Measurements from ENCODE around the gene ANKFY1. TPM values are rescaled to one million over a fixed set of nuclear protein-coding genes. Genes with fewer than 3 reads are reported as not detected.

The ANKFY1 gene
- total and polyA plus RNA-seq, 2 donors (not counting 3 experiments of a cell fraction or from before 2014, with no cell fraction given), result 30.6 to 51.1 TPM

DNA sequence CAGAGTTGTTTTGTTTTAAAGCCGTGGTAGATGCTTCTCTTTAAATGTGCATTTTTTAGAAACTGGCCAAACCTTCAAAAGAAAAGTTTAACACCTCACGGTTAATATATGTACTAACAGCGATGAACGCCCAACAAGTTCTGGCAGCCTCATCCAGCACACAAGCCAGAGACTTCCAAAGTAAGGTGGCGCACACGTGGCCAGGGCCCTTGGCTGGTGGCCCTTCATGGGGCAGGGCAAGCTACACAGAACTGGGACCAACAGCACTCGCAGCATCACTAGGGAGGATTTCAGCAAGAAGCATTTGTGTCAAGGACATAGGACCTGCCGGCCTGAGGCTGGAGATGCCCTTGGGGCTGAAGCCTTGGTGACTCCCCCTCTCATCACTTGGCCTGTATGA lies 97.4 kb downstream of the ANKFY1 start:
- no peaks in the 10 kb centered on the region for H4K20me1 ChIP-seq (replicated peaks; ENCODE audit: control insufficient read depth, extremely low read depth, insufficient read depth, low read length)
- ChIA-PET POLR2A (no interaction called here), CTCF (interaction anchor here (0.7 to 1.2 kb wide), 2 partner anchors 34 to 85 kb away, joined by 5 read pairs; no protein-coding TSS in a partner anchor)
- H3K79me2 ChIP-seq (ENCODE audit: control insufficient read depth, insufficient read depth, low read length), result no peaks in the 10 kb centered on the region
- intact Hi-C loops (cut with micrococcal nuclease) (no loop called here), dilution Hi-C loops (cut with MboI; ENCODE audit: extremely low pct_ligation_motif_present, low sequenced_read_pairs) (no loop called here)
- DNase-seq (ENCODE audit: low read depth, low spot score) (no peak), FAIRE-seq (no peak)
- H3K9me3 ChIP-seq (replicated peaks; ENCODE audit: control insufficient read depth, insufficient read depth, low read length), result no peaks in the 10 kb centered on the region
- H3K9ac ChIP-seq (replicated peaks; ENCODE audit: extremely low read depth, insufficient read depth, low read length), result no peak overlapping the region
- TF ChIP-seq POLR2A (IDR thresholded peaks at IDR 0.05; ENCODE audit: low read depth, low read length) (no peak), JUN (IDR thresholded peaks at IDR 0.05; ENCODE audit: borderline replicate concordance, insufficient read depth, insufficient read length, low read depth) (no peak), FOS (IDR thresholded peaks at IDR 0.05; ENCODE audit: borderline replicate concordance, insufficient read depth, low read length) (no peak), POLR2AphosphoS5 (IDR thresholded peaks at IDR 0.05; ENCODE audit: insufficient read depth, low read depth, low read length) (no peak), MYC (IDR thresholded peaks at IDR 0.05; ENCODE audit: low read depth, low read length) (no peak), GATA2 (IDR thresholded peaks at IDR 0.05; ENCODE audit: insufficient read depth, insufficient read length, low read depth, low read length) (no peak), EZH2 (IDR thresholded peaks at IDR 0.05; ENCODE audit: borderline replicate concordance, low read depth, low read length, severe bottlenecking) (no peak)
- TF ChIP-seq, protein P1, sequence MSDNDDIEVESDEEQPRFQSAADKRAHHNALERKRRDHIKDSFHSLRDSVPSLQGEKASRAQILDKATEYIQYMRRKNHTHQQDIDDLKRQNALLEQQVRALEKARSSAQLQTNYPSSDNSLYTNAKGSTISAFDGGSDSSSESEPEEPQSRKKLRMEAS (IDR thresholded peaks at IDR 0.05; ENCODE audit: insufficient read depth, insufficient read length), result no peak
- TF ChIP-seq, protein P2, sequence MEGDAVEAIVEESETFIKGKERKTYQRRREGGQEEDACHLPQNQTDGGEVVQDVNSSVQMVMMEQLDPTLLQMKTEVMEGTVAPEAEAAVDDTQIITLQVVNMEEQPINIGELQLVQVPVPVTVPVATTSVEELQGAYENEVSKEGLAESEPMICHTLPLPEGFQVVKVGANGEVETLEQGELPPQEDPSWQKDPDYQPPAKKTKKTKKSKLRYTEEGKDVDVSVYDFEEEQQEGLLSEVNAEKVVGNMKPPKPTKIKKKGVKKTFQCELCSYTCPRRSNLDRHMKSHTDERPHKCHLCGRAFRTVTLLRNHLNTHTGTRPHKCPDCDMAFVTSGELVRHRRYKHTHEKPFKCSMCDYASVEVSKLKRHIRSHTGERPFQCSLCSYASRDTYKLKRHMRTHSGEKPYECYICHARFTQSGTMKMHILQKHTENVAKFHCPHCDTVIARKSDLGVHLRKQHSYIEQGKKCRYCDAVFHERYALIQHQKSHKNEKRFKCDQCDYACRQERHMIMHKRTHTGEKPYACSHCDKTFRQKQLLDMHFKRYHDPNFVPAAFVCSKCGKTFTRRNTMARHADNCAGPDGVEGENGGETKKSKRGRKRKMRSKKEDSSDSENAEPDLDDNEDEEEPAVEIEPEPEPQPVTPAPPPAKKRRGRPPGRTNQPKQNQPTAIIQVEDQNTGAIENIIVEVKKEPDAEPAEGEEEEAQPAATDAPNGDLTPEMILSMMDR (IDR thresholded peaks at IDR 0.05; ENCODE audit: extremely low read depth in 1 of 2, insufficient read depth in 1 of 2, low read depth in 1 of 2, low read length in 2 of 2), result no peak
- H3K4me1 ChIP-seq (ENCODE audit: control insufficient read depth, extremely low read depth, insufficient read depth, low read length), result peaks cover 3% of the 10 kb centered on the region
- no peak overlapping the region for H3K27ac ChIP-seq (ENCODE audit: insufficient read depth, low read depth, low read length)
- BruUV-seq (replicated peaks), result no TSS peak
- H2AFZ ChIP-seq (ENCODE audit: low read depth, low read length), result no peak overlapping the region
- no peak overlapping the region for H3K4me2 ChIP-seq (ENCODE audit: insufficient read depth, low read length)
- peaks cover 19 to 48% of the 10 kb centered on the region in 2 experiments for H3K36me3 ChIP-seq (ENCODE audit: control insufficient read depth in 2 of 2, extremely low read depth in 1 of 2, insufficient read depth in 2 of 2, low read length in 2 of 2)
- no peaks in the 10 kb centered on the region for H3K27me3 ChIP-seq (ENCODE audit: control insufficient read depth in 2 of 2, insufficient read depth in 2 of 2, low read length in 2 of 2)
- H3K9me1 ChIP-seq (replicated peaks; ENCODE audit: control insufficient read depth, extremely low read depth, insufficient read depth, low read length), result no peaks in the 10 kb centered on the region
- H3K4me3 ChIP-seq (replicated peaks in 1 of 3; ENCODE audit: insufficient read depth in 1 of 3, low read depth in 1 of 3, low read length in 3 of 3), result no peak overlapping the region

Data from endothelial cell of umbilical vein (primary cell).